ENCODE data around the gene CARD19. TPM values are rescaled to one million over a fixed set of nuclear protein-coding genes. Genes with fewer than 3 reads are reported as not detected.
"Not testable (repeated sequence)": the region's sequence is repeated elsewhere in the genome, so short reads cannot be mapped to it uniquely, and the experiment has no call there.

CARD19 gene
- total RNA-seq, 1 experiment from 2014 or later: 33.3 TPM

GRCh38 chr9:93097511-93098201 is 1.6 kb downstream of the CARD19 start:
- Histone ChIP-seq H3K27me3 (replicated peaks) (no peaks in the 10 kb centered on the region), H3K4me3 (no peak overlapping the region; the same call in 1 of the 2 replicates), H3K27ac (0 out of 2 replicates have a peak overlapping the region, but pooled peaks have one; percentile 0), H3K36me3 (peaks cover 4% of the 10 kb centered on the region), H3K4me1 (replicated peaks) (peaks cover 38% of the 10 kb centered on the region), H3K9me3 (replicated peaks) (peaks cover 3% of the 10 kb centered on the region; the same call in 1 of the 2 replicates)
- DNase-seq (ENCODE audit: low read depth in 1 of 2, low spot score in 2 of 2): no peak

- peaks cover 4% of the 10 kb centered on the region for H3K36me3 ChIP-seq
- peaks cover 38% of the 10 kb centered on the region for H3K4me1 ChIP-seq (replicated peaks)
- H3K27ac ChIP-seq: 0 out of 2 replicates have a peak overlapping the region, but pooled peaks have one; percentile 0
- peak overlapping the region; percentile 1; the same call in 1 of the 2 replicates for H3K4me3 ChIP-seq
- DNase-seq (ENCODE audit: low read depth in 1 of 2, low spot score in 2 of 2): peak; percentile 82 to 95
- peaks cover 3% of the 10 kb centered on the region; the same call in 1 of the 2 replicates for H3K9me3 ChIP-seq (replicated peaks)
- no peaks in the 10 kb centered on the region for H3K27me3 ChIP-seq (replicated peaks)
Observed at GRCh38 chr9:93098236-93098946, 2.4 kb downstream of the CARD19 start.

- no peak for DNase-seq (ENCODE audit: low read depth in 1 of 2, low spot score in 2 of 2)
- no peaks in the 10 kb centered on the region for H3K27me3 ChIP-seq (replicated peaks)
- peaks cover 4% of the 10 kb centered on the region for H3K36me3 ChIP-seq
- H3K9me3 ChIP-seq (replicated peaks): peaks cover 3% of the 10 kb centered on the region; the same call in 1 of the 2 replicates
- peaks cover 38% of the 10 kb centered on the region for H3K4me1 ChIP-seq (replicated peaks)
- no peak overlapping the region for H3K27ac ChIP-seq
- no peak overlapping the region for H3K4me3 ChIP-seq
Observed at GRCh38 chr9:93099551-93100275, 3.7 kb downstream of the CARD19 start.

GRCh38 chr9:93100276-93100636 is 4.2 kb downstream of the CARD19 start:
- no peak overlapping the region for H3K4me3 ChIP-seq
- H3K27me3 ChIP-seq (replicated peaks): no peaks in the 10 kb centered on the region
- peaks cover 4% of the 10 kb centered on the region for H3K36me3 ChIP-seq
- peaks cover 33% of the 10 kb centered on the region for H3K4me1 ChIP-seq (replicated peaks)
- DNase-seq (ENCODE audit: low read depth in 1 of 2, low spot score in 2 of 2): no peak
- H3K9me3 ChIP-seq (replicated peaks): peaks cover 3% of the 10 kb centered on the region; the same call in 1 of the 2 replicates
- H3K27ac ChIP-seq: no peak overlapping the region

GRCh38 chr9:93101086-93101485 is 5.1 kb downstream of the CARD19 start:
- not testable (repeated sequence) for H3K27ac ChIP-seq; H3K27me3 ChIP-seq (replicated peaks); H3K36me3 ChIP-seq; H3K4me3 ChIP-seq; DNase-seq (ENCODE audit: low read depth in 1 of 2, low spot score in 2 of 2); H3K9me3 ChIP-seq (replicated peaks)
- peaks cover 32% of the 10 kb centered on the region for H3K4me1 ChIP-seq (replicated peaks)

- no peak for DNase-seq (ENCODE audit: low read depth in 1 of 2, low spot score in 2 of 2)
- Histone ChIP-seq H3K27ac (no peak overlapping the region), H3K9me3 (replicated peaks) (no peaks in the 10 kb centered on the region), H3K36me3 (peaks cover 13% of the 10 kb centered on the region), H3K27me3 (replicated peaks) (no peaks in the 10 kb centered on the region), H3K4me3 (no peak overlapping the region), H3K4me1 (replicated peaks) (no peaks in the 10 kb centered on the region)
Observed at GRCh38 chr9:93105620-93106019, 9.6 kb downstream of the CARD19 start.

- peaks cover 13% of the 10 kb centered on the region for H3K36me3 ChIP-seq
- H3K9me3 ChIP-seq (replicated peaks): no peaks in the 10 kb centered on the region
- H3K4me3 ChIP-seq: no peak overlapping the region
- no peaks in the 10 kb centered on the region for H3K4me1 ChIP-seq (replicated peaks)
- H3K27me3 ChIP-seq (replicated peaks): no peaks in the 10 kb centered on the region
- no peak overlapping the region for H3K27ac ChIP-seq
- DNase-seq (ENCODE audit: low read depth in 1 of 2, low spot score in 2 of 2): no peak
Observed at GRCh38 chr9:93107151-93107824, 11.3 kb downstream of the CARD19 start.

- no peak for DNase-seq (ENCODE audit: low read depth in 1 of 2, low spot score in 2 of 2)
- H3K4me1 ChIP-seq (replicated peaks): no peaks in the 10 kb centered on the region
- peaks cover 13% of the 10 kb centered on the region for H3K36me3 ChIP-seq
- H3K9me3 ChIP-seq (replicated peaks): no peaks in the 10 kb centered on the region
- H3K27ac ChIP-seq: no peak overlapping the region
- no peaks in the 10 kb centered on the region for H3K27me3 ChIP-seq (replicated peaks)
- H3K4me3 ChIP-seq: no peak overlapping the region
Observed at GRCh38 chr9:93107825-93108161, 11.8 kb downstream of the CARD19 start.

- Histone ChIP-seq H3K27ac (no peak overlapping the region), H3K4me1 (replicated peaks) (no peaks in the 10 kb centered on the region), H3K36me3 (peaks cover 13% of the 10 kb centered on the region), H3K27me3 (replicated peaks) (no peaks in the 10 kb centered on the region), H3K9me3 (replicated peaks) (no peaks in the 10 kb centered on the region), H3K4me3 (no peak overlapping the region)
- no peak for DNase-seq (ENCODE audit: low read depth in 1 of 2, low spot score in 2 of 2)
Observed at GRCh38 chr9:93108291-93109041, 12.4 kb downstream of the CARD19 start.

GRCh38 chr9:93110311-93110855 is 14.4 kb downstream of the CARD19 start:
- no peaks in the 10 kb centered on the region for H3K27me3 ChIP-seq (replicated peaks)
- H3K4me1 ChIP-seq (replicated peaks): no peaks in the 10 kb centered on the region
- no peak for DNase-seq (ENCODE audit: low read depth in 1 of 2, low spot score in 2 of 2)
- peaks cover 13% of the 10 kb centered on the region for H3K36me3 ChIP-seq
- no peaks in the 10 kb centered on the region for H3K9me3 ChIP-seq (replicated peaks)
- H3K27ac ChIP-seq: no peak overlapping the region
- no peak overlapping the region for H3K4me3 ChIP-seq

- Histone ChIP-seq H3K4me1 (replicated peaks) (no peaks in the 10 kb centered on the region), H3K27ac (no peak overlapping the region), H3K27me3 (replicated peaks) (no peaks in the 10 kb centered on the region), H3K4me3 (no peak overlapping the region), H3K9me3 (replicated peaks) (no peaks in the 10 kb centered on the region), H3K36me3 (peaks cover 13% of the 10 kb centered on the region)
- no peak for DNase-seq (ENCODE audit: low read depth in 1 of 2, low spot score in 2 of 2)
Observed at GRCh38 chr9:93111001-93111370, 15.0 kb downstream of the CARD19 start.

- H3K4me3 ChIP-seq: no peak overlapping the region
- peaks cover 13% of the 10 kb centered on the region for H3K36me3 ChIP-seq
- no peak for DNase-seq (ENCODE audit: low read depth in 1 of 2, low spot score in 2 of 2)
- H3K27me3 ChIP-seq (replicated peaks): no peaks in the 10 kb centered on the region
- no peaks in the 10 kb centered on the region for H3K4me1 ChIP-seq (replicated peaks)
- H3K27ac ChIP-seq: no peak overlapping the region
- H3K9me3 ChIP-seq (replicated peaks): no peaks in the 10 kb centered on the region
Observed at GRCh38 chr9:93111371-93112115, 15.5 kb downstream of the CARD19 start.

Data from SJSA1 (cell line).